ENCODE data around the gene CHRM4.
"Not testable (repeated sequence)": the region's sequence is repeated elsewhere in the genome, so short reads cannot be mapped to it uniquely, and the experiment has no call there.

CHRM4 gene

DNA sequence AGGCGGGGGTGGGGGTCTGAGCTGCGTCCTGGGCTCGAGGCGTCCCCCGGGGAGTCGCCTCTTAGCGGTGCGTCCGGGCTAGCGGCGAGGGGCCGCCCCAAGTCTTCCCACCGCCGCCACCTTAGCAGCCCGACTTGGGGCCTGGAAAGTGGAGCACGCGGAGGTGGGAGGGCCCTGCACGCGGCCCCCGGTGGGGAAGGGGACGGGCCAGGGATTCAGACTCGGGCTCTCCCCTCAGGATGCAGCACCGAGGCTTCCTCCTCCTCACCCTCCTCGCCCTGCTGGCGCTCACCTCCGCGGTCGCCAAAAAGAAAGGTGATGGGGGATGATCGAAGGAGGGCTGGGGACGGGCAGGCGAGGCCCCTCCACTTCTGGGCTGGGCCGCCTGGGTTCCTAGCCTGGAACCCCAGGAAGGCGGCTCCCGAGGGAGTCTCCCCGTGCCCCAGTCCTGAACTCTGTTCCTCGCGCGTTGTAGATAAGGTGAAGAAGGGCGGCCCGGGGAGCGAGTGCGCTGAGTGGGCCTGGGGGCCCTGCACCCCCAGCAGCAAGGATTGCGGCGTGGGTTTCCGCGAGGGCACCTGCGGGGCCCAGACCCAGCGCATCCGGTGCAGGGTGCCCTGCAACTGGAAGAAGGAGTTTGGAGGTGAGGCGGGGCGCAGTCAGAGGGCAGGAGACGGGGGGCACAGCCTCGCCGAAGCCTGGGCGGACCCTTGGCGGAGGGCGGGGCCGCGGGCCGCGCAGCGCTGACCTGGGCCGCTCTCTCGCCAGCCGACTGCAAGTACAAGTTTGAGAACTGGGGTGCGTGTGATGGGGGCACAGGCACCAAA is 9.5 kb downstream of the CHRM4 start:
- peak; percentile 77 for DNase-seq

DNA sequence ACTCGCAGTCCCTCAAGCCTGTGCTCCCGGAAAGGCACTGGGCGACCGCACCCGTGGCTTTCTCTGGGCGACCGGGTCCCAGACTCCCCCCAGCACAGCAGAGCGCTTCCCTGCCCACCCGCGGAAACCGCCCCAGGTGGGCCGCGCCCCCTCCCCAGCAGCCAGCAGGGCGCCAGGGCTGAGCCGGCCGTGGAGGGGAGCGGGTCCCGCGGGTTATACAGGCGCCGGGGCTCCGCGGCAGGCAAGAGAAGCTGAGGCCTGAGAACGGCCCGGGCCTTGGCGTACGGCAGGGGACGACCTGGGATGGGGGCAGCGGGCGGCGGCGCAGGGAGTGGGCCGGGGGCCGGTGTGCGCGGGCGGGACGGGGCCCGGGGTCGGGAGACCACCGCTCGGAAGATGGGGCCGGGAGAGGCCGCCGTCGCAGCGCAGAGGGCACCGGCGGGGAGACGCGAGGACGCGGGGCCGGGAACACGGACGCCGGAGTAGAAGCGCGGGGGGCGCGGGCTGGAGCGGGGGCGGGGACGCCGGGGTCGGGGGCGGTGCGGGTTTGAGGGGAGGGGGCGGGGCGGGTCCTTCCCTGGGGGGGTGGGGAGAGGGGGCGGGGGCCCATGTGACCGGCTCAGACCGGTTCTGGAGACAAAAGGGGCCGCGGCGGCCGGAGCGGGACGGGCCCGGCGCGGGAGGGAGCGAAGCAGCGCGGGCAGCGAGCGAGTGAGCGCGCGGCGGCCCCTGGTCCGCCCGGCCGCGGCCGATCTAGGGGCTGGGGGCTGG is 10.3 kb downstream of the CHRM4 start, which contains the start of gene MDK:
Gene MDK, plus strand, starts transcription at position 622 of the 771 bp plus-strand sequence. CDS start 389 bp downstream, outside the sequence.
- no peak for DNase-seq

DNA sequence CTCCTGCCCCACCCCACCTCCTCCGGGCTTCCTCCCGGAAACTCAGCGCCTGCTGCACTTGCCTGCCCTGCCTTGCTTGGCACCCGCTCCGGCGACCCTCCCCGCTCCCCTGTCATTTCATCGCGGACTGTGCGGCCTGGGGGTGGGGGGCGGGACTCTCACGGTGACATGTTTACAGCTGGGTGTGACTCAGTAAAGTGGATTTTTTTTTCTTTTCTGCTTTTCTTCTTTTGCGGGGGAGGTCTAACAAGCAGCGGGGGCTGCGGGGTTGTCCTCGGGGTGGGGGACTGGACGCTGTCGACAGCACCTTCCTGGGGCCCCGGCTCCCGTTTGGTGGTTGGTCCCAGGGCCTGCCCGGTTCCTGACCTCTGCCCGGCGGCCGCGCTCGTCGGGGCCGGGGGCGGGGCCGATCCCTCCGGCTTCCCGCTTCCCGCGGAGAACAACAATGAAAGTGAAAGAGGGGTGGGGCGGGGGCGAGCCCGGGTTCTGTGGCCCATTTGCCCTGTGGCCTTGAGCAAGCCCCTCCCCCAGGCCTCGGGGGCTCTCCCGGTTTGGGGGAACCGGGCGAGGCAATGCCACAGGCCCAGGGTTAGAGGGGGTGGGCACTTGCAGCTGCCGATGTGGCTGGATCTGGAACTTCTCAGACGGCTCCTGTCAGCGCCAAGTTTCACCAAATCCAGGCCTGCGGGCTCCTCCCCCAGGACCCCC is 11.1 kb downstream of the CHRM4 start:
- peak; percentile 88 for DNase-seq

DNA sequence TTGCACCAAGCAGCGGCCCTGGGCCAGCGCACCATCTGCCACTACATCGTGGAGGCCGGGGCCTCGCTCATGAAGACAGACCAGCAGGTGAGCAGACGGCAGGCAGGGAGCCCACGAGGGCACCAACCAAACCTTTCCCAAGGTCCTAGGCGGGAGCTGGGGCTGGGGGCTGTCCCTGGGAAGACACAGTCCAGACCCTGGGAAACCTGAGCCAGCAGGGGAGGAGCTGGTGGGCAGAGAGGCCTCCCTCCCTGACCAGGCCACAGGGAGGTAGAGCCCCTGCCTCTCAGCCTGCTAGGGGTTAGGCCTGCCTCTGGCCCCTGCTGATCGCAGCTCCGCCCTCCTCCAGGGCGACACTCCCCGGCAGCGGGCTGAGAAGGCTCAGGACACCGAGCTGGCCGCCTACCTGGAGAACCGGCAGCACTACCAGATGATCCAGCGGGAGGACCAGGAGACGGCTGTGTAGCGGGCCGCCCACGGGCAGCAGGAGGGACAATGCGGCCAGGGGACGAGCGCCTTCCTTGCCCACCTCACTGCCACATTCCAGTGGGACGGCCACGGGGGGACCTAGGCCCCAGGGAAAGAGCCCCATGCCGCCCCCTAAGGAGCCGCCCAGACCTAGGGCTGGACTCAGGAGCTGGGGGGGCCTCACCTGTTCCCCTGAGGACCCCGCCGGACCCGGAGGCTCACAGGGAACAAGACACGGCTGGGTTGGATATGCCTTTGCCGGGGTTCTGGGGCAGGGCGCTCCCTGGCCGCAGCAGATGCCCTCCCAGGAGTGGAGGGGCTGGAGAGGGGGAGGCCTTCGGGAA is 11.9 kb downstream of the CHRM4 start:
- peak; percentile 84 for DNase-seq

DNA sequence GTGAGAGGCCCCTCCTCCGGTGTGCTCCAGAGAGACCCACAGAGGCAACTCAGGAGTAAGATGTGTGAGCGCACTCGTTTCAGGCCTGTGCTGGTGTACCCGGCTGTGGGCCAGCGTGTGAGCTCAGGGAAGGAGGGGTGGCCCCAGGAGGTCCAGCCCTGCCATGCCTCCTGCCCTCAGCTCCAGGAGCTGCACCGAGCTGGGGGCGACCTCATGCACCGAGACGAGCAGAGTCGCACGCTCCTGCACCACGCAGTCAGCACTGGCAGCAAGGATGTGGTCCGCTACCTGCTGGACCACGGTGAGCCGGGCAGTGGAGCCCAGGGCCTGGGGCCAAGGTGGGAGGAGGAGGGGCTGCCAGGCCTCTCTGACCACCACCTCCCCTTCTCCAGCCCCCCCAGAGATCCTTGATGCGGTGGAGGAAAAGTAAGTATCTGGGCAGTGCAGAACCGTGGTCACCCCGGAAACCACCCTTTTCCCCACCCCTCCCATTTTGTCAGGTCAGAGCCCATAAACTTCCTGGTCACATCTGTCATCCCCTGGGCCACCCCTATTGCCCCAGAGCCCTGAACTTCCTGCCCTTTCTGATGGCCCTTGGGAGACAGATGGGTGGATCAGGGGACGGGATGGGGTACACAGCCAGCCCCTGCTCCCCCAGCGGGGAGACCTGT is 12.6 kb downstream of the CHRM4 start:
- peak; percentile 46 for DNase-seq

DNA sequence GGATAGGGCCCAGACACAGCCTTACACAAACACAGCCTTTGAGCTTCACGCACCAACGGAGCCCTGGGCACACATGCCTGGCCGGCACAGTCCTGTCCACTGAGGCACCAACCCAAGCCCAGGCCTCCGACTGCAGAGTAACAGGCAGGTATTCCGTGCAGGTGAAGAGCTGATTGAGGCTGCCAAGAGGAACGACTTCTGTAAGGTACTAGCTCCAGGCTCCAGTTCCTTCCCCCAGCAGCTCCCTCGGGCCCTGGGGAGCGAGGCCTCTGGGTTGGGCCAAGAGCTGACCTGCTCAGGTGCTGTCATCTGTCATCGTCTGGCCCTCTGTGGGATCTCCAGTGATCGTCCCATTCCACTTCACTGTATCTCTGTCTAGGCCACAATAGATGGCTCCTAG is 13.3 kb downstream of the CHRM4 start:
- DNase-seq, result no peak

DNA sequence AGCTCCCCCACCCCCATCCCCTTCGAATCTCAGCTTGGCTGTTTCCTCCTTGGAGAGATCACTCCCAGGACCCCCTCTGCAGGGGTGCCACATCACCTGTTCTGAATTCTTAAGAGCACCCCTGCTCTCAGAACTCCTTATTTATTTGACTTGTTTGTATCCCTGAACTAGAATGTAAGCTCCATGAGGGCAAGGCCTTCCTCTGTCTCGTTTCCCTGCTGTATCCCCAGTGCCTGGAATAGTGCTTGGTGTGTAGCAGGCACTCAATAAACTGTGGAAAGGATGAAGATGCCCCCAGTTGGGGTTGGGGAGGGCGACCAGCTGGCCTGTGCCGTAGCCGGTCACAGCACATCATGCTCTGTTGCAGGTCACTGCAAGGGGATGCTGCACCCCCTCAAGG is 13.7 kb downstream of the CHRM4 start:
- no peak for DNase-seq

DNA sequence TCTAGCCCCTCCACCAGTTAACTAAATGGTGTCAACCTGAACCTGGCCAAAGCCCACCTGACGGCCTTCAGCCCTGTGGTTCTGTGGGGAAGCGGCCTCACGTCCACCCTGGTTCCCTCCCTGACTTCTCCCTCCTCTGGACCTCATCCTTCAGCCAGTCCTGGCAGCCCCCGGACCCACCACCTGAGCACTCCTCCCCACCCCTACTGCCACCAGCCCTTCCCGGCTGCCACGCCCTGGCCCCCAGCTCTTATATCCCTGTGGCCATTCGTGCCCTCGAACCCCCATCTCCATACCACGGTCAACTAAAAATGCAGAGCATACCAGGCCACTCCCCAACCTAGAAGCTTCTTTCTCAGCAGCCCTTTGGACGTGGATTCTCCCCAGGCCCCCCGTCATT is 14.3 kb downstream of the CHRM4 start:
- DNase-seq, result no peak

DNA sequence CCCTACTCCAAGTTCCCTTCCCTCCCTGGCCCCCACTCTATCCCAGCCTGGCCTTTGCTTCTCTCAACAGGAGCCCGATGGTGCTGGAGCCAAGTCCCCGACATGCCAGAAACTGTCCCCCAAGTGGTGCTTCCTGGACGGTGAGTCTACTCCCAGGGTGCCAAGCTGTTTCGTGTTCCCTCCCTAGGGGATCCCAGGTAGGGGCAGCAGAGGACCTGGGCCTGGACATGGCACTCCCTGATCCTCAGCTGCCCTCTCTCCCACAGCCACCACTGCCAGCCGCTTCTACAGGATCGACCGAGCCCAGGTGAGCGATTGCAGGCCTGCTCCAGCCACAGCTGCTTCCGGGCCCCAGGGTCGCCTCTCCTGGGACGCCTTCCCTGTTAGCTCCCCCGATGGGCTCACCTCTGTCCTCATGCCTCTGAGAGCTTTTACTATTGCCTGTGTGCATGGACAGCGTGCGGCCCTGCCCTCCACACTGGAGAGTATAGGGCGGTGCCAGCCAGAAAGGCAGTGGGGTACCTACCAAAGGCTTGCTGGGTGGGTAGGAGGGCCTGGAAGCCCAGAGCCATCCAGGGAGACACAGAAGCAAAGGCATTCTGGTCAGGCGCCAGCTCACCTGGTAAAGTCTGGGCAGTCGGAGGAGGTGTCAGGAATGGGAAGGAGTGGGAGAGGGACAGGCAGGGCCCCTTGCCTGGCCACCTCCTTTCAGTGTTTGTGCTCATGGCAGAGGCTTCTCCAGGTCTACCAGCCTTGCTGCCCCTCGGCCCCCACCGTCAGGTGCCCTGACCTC is 15.1 kb downstream of the CHRM4 start:
- DNase-seq, result no peak

DNA sequence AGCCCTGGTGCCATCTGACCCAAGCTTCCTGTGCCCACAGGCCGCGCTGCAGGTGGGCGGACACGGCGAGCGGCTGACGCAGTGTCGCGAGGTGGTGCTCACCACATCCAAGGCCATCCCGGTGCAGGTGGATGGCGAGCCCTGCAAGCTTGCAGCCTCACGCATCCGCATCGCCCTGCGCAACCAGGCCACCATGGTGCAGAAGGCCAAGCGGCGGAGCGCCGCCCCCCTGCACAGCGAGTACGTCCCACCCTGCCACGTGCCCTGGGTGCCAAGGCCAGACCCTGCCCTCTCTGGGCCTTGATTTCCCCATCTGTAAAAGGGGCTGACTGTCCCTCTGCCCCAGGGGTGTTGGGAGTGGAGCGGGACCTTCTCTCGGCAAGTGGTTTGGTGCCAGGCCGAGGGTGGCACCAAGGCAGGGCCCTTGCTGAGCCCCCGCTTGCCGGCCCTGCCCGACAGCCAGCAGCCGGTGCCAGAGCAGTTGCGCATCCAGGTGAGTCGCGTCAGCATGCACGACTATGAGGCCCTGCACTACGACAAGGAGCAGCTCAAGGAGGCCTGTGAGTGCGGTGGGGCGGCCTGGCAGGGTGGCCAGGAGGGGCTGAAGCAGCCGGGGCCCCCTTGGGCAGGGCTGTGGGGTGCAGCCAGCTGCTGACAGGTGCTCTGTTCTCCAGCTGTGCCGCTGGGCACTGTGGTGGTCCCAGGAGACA is 16.0 kb downstream of the CHRM4 start:
- DNase-seq, result no peak

DNA sequence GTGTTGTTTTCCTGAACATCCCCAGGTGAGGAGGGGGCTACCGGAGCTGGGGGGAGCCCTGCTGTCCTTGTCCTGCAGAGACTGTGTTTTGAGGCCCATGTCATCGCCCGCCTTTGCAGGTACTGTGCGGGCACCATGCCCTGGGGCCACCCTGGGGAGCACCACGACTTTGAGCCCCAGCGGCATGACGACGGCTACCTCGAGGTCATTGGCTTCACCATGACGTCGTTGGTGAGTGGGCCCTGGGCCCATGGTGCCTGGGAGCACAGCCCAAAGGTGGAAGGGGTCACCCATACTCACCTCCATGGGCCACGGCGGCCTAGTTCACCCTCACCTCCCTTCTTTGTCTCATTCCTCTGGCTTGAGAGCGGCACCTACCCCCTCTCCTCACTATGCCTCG is 16.8 kb downstream of the CHRM4 start:
- no peak for DNase-seq

DNA sequence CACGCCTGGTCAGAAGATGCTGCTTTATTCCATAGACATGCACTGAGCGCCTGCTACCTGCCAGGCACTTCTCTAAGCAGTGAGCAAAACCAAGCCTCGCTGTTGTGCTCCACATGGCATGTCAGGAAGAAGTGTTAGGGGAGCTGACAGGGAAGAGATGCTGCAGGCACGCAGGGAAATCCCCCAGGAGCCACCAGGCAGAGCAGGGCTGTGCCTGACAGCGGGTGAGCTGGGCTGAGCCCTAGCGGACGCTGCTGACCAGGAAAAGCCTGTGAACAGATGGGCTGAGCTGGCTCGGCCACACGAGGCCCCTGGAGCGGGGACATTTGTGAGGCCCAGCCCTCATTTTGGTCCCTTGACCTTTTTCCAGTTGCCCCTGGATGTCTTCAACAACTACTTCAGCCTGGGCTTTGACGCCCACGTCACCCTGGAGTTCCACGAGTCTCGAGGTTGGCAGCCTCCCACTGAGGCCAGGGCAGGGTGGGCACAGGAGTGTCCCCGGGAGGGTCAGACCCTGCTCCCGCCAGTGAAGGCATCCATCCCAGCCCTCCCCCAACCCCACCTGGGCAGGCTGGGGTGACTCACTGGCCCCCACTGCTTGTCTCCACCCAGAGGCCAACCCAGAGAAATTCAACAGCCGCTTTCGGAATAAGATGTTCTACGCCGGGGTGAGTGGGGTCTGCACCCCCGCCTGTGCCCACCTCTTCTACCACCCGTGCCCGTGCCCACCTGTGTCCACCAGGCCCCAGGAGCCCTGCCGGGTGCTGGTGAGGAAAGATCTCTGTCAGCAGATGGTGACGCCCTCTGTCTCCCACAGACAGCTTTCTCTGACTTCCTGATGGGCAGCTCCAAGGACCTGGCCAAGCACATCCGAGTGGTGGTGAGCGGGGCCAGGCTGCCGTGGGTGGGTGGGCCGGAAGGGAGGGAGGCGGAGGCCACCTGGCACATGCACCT is 17.5 kb downstream of the CHRM4 start:
- DNase-seq, result no peak

DNA sequence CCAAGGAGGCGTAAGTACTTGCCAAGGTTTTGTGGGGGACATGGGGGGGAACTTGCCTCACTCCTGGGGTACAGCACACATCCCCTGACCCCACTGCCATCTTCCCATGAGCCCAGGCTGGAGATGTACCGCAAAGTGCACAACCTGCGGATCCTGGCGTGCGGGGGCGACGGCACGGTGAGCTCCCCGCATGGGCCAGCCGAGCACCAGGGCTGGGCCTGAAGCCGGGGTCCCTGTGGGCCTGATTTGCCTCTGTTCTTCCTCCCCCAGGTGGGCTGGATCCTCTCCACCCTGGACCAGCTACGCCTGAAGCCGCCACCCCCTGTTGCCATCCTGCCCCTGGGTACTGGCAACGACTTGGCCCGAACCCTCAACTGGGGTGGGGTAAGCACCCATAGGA is 19.1 kb downstream of the CHRM4 start:
- not testable (repeated sequence) for DNase-seq

DNA sequence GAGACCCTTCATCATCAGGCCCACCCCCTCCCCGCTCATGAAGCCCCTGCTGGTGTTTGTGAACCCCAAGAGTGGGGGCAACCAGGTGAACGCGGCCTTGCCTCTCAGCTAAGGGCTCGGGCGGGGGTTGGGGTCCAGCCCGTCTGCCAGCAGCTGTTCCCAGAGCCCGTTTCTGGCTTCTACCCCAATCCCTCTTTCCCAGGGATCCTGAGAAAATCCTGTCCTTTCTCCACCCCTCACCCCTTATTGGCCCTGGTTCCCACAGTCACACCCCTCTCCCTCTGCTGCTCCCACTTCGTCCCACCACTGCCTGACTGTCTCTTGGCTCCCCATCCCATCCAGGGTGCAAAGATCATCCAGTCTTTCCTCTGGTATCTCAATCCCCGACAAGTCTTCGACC is 19.5 kb downstream of the CHRM4 start:
- DNase-seq, result no peak

DNA sequence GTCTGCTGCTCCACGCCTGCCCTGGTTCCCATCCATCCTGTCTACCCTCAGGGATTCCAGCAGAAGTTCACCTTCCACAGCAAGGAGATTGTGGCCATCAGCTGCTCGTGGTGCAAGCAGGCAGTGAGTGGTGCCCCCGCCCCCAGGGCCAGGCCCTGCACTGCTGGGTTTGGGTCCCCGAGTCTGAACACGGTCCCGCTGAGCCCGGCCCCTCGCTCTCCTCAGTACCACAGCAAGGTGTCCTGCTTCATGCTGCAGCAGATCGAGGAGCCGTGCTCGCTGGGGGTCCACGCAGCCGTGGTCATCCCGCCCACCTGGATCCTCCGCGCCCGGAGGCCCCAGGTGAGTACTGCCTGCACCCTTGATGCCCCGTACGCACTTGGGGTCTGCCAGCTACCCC is 20.3 kb downstream of the CHRM4 start:
- not testable (repeated sequence) for DNase-seq

DNA sequence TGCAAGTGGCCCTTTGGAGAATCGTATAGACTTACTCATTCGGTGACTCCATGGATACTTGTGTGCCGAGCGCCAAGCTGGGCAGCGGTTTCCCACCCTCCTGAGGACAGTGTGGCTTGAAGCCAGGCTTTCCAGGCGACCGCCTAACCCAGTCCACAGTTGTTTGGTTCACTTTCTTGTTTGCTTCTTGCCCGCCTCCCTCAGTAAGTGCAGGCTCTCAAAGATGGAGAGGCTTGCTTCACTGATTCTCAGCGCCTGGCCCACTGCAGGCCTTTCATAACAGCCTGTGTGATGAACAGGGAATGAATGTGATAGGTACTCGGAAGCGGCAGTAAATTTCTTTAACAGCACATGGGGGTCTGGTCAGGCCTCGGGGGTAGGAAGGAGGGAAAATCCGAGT is 21.3 kb downstream of the CHRM4 start:
- DNase-seq, result peak; percentile 14

DNA sequence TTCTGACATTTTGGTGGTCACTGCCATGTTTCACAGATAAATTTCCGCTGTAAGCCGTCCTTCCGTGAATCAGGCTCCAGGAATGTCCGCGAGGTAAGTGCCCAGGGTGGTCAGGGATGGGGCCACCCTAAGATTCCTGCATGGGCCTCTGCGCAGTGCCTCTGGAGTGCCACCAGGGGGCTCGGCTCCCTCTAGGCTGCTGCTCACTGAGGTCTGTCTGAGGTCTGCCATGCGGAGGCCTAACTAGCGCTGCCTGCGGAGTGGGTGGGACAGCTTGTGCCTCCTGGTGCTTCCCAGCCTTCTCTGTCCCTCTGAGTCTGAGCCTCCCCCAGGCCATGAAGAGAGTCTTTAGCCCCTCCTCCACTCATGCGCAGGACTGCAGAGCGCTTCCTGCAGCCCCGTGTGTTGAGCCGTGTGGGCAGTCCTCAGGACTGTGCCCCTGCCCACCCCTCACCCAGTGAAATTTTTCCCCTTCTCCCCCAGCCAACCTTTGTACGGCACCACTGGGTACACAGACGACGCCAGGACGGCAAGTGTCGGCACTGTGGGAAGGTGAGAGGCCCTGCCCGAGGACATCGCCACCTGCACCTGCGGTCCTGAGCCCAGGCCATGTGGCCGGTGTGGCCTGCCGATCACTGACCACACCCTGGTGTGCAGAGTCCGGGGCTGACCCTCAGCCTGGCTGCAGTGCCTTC is 22.0 kb downstream of the CHRM4 start:
- DNase-seq, result peak; percentile 78

DNA sequence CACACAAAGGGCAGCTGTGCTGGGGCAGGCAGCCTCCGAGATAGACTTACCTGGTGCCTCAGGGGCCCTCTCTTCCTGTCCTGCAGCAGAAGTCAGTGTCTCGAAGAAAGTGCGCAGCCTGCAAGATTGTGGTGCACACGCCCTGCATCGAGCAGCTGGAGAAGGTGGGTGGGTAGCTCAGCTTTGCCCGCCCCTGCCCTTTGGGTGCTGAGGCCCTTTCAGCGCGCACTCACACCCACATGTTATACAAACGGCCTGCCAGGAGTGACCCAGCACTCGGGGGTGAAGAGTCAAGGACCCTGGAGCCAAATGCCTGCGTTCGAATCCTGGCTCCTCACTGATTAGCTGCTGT is 23.7 kb downstream of the CHRM4 start:
- DNase-seq, result no peak

All from retina (tissue), 1 donor.